Stimulated activated naive B cell treated with anti-CD40 and anti-IgM and Interleukin-4, amounts not matched to agents 10 μg/mL and 1 μg/mL and 100 μg/mL, for 72 hours (primary cell): ENCODE data around the gene SRPK1.
A peak's percentile ranks its signal among the peaks of the same experiment; 100 is the strongest.

Experiments
- ATAC-seq, 2 donors: fragments of 150-1000 bp; cut with Tn5 transposase; replicated peaks; 2 replicates each; pipeline ENCODE4 v1.10.0; 2021; ENCODE audit warnings: moderate library complexity in 1 of 2
- DNase-seq: peaks from one replicate; pipeline ENCODE4 v3.0.0; 2021
- H3K27ac Mint-ChIP-seq: one replicate; pipeline ENCODE4 v1.8.0; 2022; ENCODE audit warnings: mild to moderate bottlenecking, mixed read lengths
- H3K27me3 Mint-ChIP-seq, 2 donors: one replicate each; pipeline ENCODE4 v1.8.0; 2022; ENCODE audit warnings: mixed read lengths in 2 of 2
- H3K36me3 Mint-ChIP-seq, 2 donors: one replicate each; pipeline ENCODE4 v1.8.0; 2022; ENCODE audit warnings: mixed read lengths in 2 of 2, mild to moderate bottlenecking in 1 of 2
- H3K4me1 Mint-ChIP-seq, 2 donors: one replicate each; pipeline ENCODE4 v1.8.0; 2022; ENCODE audit warnings: mixed read lengths in 2 of 2, mild to moderate bottlenecking in 1 of 2
- H3K4me3 Mint-ChIP-seq, 2 donors: one replicate each; pipeline ENCODE4 v1.8.0; 2022; ENCODE audit warnings: mild to moderate bottlenecking in 2 of 2, mixed read lengths in 2 of 2, moderate library complexity in 1 of 2
- H3K9me3 Mint-ChIP-seq, 2 donors: one replicate each; pipeline ENCODE4 v1.8.0; 2022; ENCODE audit warnings: mixed read lengths in 2 of 2, mild to moderate bottlenecking in 1 of 2

SRPK1 gene

GRCh38 chr6:35903679-35904078 is 17.2 kb downstream of the SRPK1 start:
- DNase-seq (no peak), ATAC-seq (no peak)
- peaks cover 13% of the 10 kb centered on the region in 2 donors for H3K4me1 Mint-ChIP-seq
- H3K27me3 Mint-ChIP-seq, result no peaks in the 10 kb centered on the region
- peaks cover 29 to 42% of the 10 kb centered on the region in 2 donors for H3K36me3 Mint-ChIP-seq
- no peak overlapping the region for H3K4me3 Mint-ChIP-seq
- no peak overlapping the region for H3K27ac Mint-ChIP-seq
- peaks cover 7 to 14% of the 10 kb centered on the region in 2 donors for H3K9me3 Mint-ChIP-seq

DNA sequence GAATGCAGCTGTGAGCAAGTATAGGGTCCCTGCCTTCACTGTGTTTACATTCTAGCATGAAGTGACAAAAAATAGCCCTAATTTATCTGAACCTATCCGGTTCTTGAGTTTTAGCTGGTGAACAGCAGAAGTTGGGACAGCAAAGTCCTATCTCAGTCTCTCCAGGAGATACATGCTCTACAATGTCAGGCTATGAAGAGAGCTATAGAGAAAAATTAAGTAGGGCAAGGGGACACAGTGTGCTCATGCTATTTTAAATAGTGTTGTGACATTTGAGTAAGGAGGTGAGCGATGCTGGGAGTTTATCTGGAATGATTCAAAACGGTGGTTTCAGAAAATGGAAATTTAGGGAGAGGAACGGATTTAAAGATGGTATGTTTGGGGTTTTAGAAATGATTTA is 20.4 kb downstream of the SRPK1 start:
- no peak overlapping the region for H3K4me3 Mint-ChIP-seq
- H3K27me3 Mint-ChIP-seq, result no peaks in the 10 kb centered on the region
- H3K27ac Mint-ChIP-seq, result no peak overlapping the region
- ATAC-seq, result no peak
- no peak for DNase-seq
- H3K4me1 Mint-ChIP-seq, result peaks cover 9% of the 10 kb centered on the region in 2 donors
- H3K9me3 Mint-ChIP-seq, result peaks cover 4% of the 10 kb centered on the region in 2 donors
- peaks cover 28 to 41% of the 10 kb centered on the region in 2 donors for H3K36me3 Mint-ChIP-seq

DNA sequence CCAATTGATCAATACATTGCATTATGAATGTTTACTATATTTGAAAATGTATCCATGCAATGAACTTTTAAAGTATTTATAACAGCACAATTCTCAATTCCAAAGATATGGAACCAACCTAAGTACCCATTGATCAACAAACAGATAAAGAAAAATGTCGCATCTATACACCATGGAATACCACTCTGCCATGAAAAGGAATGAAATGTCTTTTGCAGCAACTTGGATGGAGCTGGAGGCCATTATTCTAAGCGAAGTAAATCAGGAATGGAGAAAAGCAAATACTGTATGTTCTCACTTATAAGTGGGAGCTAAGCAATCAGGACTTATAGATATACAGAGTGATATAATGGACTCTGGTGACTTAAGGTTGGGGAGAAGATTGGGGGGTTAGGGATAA is 22.9 kb downstream of the SRPK1 start:
- H3K4me3 Mint-ChIP-seq, result no peak overlapping the region
- ATAC-seq (no peak), DNase-seq (no peak)
- H3K27me3 Mint-ChIP-seq, result no peaks in the 10 kb centered on the region
- H3K27ac Mint-ChIP-seq, result no peak overlapping the region
- peaks cover 4% of the 10 kb centered on the region in 2 donors for H3K9me3 Mint-ChIP-seq
- H3K4me1 Mint-ChIP-seq, result peaks cover 20 to 29% of the 10 kb centered on the region in 2 donors
- H3K36me3 Mint-ChIP-seq, result peaks cover 27 to 48% of the 10 kb centered on the region in 2 donors

GRCh38 chr6:35897486-35897885 is 23.4 kb downstream of the SRPK1 start:
- Mint-ChIP-seq H3K27me3 (no peaks in the 10 kb centered on the region), H3K9me3 (peaks cover 4% of the 10 kb centered on the region in 2 donors), H3K36me3 (peaks cover 27 to 53% of the 10 kb centered on the region in 2 donors), H3K4me3 (no peak overlapping the region), H3K4me1 (peaks cover 20 to 31% of the 10 kb centered on the region in 2 donors), H3K27ac (no peak overlapping the region)
- DNase-seq (no peak), ATAC-seq (no peak)

DNA sequence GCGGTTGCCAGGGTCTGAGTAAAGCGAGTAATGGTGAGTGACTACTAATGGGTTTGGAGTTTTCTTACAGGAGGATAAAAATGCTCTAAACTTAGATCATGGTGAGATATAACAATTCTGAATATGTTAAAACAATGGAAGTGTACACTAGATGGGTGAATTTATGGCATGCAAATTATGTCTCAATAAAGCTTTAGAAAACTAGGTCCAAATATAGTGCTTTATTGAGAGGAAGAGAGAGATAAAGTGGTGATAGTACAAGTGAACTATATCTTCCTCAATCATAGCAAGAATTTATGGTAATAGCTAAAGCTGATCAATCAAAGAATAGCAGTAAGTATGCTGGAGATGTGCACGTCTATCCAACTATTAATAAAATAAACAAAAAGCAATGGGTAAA is 23.9 kb downstream of the SRPK1 start:
- H3K4me1 Mint-ChIP-seq, result peaks cover 20 to 31% of the 10 kb centered on the region in 2 donors
- DNase-seq (no peak), ATAC-seq (no peak)
- H3K36me3 Mint-ChIP-seq, result peaks cover 27 to 55% of the 10 kb centered on the region in 2 donors
- no peak overlapping the region for H3K27ac Mint-ChIP-seq
- H3K27me3 Mint-ChIP-seq, result no peaks in the 10 kb centered on the region
- H3K4me3 Mint-ChIP-seq, result no peak overlapping the region
- H3K9me3 Mint-ChIP-seq, result peaks cover 4% of the 10 kb centered on the region in 2 donors

GRCh38 chr6:35896228-35896627 is 24.7 kb downstream of the SRPK1 start:
- H3K9me3 Mint-ChIP-seq, result peaks cover 4% of the 10 kb centered on the region in 2 donors
- ATAC-seq (no peak), DNase-seq (no peak)
- H3K36me3 Mint-ChIP-seq, result peaks cover 27 to 54% of the 10 kb centered on the region in 2 donors
- H3K4me1 Mint-ChIP-seq, result peaks cover 20 to 31% of the 10 kb centered on the region in 2 donors
- H3K27ac Mint-ChIP-seq, result no peak overlapping the region
- H3K4me3 Mint-ChIP-seq, result no peak overlapping the region
- no peaks in the 10 kb centered on the region for H3K27me3 Mint-ChIP-seq

GRCh38 chr6:35895560-35895959 is 25.3 kb downstream of the SRPK1 start:
- Mint-ChIP-seq H3K4me3 (no peak overlapping the region), H3K4me1 (peaks cover 20 to 31% of the 10 kb centered on the region in 2 donors), H3K27ac (no peak overlapping the region), H3K27me3 (no peaks in the 10 kb centered on the region), H3K36me3 (peaks cover 28 to 51% of the 10 kb centered on the region in 2 donors), H3K9me3 (peaks cover 4% of the 10 kb centered on the region in 2 donors)
- DNase-seq (no peak), ATAC-seq (no peak)

- Mint-ChIP-seq H3K36me3 (peaks cover 28 to 46% of the 10 kb centered on the region in 2 donors), H3K4me1 (peaks cover 19 to 31% of the 10 kb centered on the region in 2 donors), H3K4me3 (no peak overlapping the region), H3K9me3 (peaks cover 4% of the 10 kb centered on the region in 2 donors), H3K27me3 (no peaks in the 10 kb centered on the region), H3K27ac (no peak overlapping the region)
- ATAC-seq (no peak), DNase-seq (no peak)
These were observed 26.1 kb downstream of the SRPK1 start for GRCh38 chr6:35894776-35895175.

DNA sequence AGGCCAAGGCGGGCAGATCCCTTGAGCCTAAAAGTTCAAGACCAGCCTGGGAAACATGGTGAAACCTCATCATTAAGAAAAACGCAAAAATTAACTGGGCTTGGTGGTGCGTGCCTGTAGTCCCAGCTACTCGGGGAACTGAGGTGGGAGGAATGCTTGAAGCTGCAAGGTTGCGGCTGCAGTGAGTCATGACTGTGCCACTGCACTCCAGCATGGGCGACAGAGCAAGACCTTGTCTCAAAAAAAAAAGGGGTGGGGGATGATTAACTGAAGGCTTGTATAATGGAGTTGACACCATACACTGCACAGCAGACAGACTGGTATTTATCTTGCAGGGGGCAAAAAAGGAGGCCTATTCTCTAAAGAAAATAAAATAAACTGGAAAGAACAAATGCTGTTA is 27.7 kb downstream of the SRPK1 start:
- Mint-ChIP-seq H3K36me3 (peaks cover 16 to 35% of the 10 kb centered on the region in 2 donors), H3K9me3 (no peaks in the 10 kb centered on the region), H3K4me1 (peaks cover 17 to 31% of the 10 kb centered on the region in 2 donors), H3K27ac (no peak overlapping the region), H3K27me3 (no peaks in the 10 kb centered on the region), H3K4me3 (no peak overlapping the region)
- DNase-seq, result no peak
- peak; percentile 67 to 77 for ATAC-seq

- no peak for ATAC-seq
- Mint-ChIP-seq H3K9me3 (no peaks in the 10 kb centered on the region), H3K27me3 (no peaks in the 10 kb centered on the region), H3K4me1 (peaks cover 17 to 31% of the 10 kb centered on the region in 2 donors), H3K4me3 (no peak overlapping the region), H3K27ac (no peak overlapping the region), H3K36me3 (peaks cover 16 to 36% of the 10 kb centered on the region in 2 donors)
- DNase-seq, result no peak
These were observed 28.4 kb downstream of the SRPK1 start for GRCh38 chr6:35892482-35892881.

DNA sequence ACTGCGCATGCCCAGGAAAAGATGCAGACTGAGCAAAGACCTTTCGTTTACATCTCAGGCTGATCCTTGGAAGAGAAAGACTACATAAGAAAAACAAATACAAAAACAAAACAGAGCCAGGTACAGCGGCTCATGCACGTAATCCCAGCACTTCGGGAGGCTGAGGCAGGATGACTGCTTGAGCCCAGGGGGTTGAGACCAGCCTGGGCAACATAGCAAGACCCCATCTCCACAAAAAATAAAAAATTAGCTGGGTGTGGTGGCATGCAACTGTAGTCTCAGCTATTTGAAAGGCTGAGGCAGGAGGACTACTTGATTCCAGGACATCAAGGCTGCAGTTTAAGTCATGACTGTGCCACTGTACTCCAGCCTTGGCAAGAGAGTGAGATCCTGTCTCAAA is 41.7 kb downstream of the SRPK1 start:
- Mint-ChIP-seq H3K27me3 (no peaks in the 10 kb centered on the region), H3K4me3 (no peak overlapping the region), H3K9me3 (peaks cover 11 to 14% of the 10 kb centered on the region in 2 donors), H3K27ac (no peak overlapping the region), H3K36me3 (peaks cover 50 to 68% of the 10 kb centered on the region in 2 donors), H3K4me1 (no peaks in the 10 kb centered on the region)
- ATAC-seq (no peak), DNase-seq (no peak)

DNA sequence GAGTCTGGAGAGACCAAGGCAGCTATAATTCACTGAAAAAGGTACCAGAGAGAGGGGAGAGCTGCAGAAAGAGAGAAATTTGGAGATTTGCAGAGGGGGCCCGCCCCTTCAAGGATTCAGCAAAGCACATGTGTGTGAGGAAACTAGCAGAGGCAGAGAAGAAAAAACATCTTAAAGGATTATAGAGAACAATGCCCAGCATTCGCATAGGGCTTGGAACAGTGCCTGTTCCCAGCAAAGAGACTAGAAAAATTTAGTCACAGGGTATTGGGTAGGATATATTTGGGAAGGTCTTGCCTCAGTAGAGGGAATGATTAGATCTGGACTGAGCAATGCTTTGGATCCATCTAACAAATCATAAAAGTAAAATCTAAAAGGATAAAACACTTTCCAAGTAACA is 44.0 kb downstream of the SRPK1 start:
- no peak overlapping the region for H3K4me3 Mint-ChIP-seq
- H3K27ac Mint-ChIP-seq, result no peak overlapping the region
- ATAC-seq (no peak), DNase-seq (no peak)
- peaks cover 45 to 57% of the 10 kb centered on the region in 2 donors for H3K36me3 Mint-ChIP-seq
- H3K27me3 Mint-ChIP-seq, result no peaks in the 10 kb centered on the region
- H3K9me3 Mint-ChIP-seq, result peaks cover 10 to 12% of the 10 kb centered on the region in 2 donors
- no peaks in the 10 kb centered on the region for H3K4me1 Mint-ChIP-seq

GRCh38 chr6:35874730-35875129 is 46.2 kb downstream of the SRPK1 start:
- DNase-seq, result no peak
- H3K4me1 Mint-ChIP-seq, result no peaks in the 10 kb centered on the region
- H3K27ac Mint-ChIP-seq, result no peak overlapping the region
- no peak overlapping the region for H3K4me3 Mint-ChIP-seq
- H3K27me3 Mint-ChIP-seq, result no peaks in the 10 kb centered on the region
- peaks cover 0 to under 1% of the 10 kb centered on the region in 2 donors for H3K9me3 Mint-ChIP-seq
- ATAC-seq, result no peak
- peaks cover 31 to 43% of the 10 kb centered on the region in 2 donors for H3K36me3 Mint-ChIP-seq

- Mint-ChIP-seq H3K27ac (no peak overlapping the region), H3K36me3 (peaks cover 45 to 68% of the 10 kb centered on the region in 2 donors), H3K9me3 (peaks cover 0 to 2% of the 10 kb centered on the region in 2 donors), H3K27me3 (no peaks in the 10 kb centered on the region), H3K4me3 (no peak overlapping the region), H3K4me1 (no peaks in the 10 kb centered on the region)
- ATAC-seq, result no peak
- no peak for DNase-seq
These were observed 61.5 kb downstream of the SRPK1 start for GRCh38 chr6:35859367-35859766.

- Mint-ChIP-seq H3K4me1 (no peaks in the 10 kb centered on the region), H3K9me3 (no peaks in the 10 kb centered on the region), H3K4me3 (no peak overlapping the region), H3K27ac (no peak overlapping the region), H3K27me3 (no peaks in the 10 kb centered on the region), H3K36me3 (peaks cover 49 to 72% of the 10 kb centered on the region in 2 donors)
- ATAC-seq (no peak), DNase-seq (no peak)
These were observed 63.0 kb downstream of the SRPK1 start for GRCh38 chr6:35857853-35858252.

DNA sequence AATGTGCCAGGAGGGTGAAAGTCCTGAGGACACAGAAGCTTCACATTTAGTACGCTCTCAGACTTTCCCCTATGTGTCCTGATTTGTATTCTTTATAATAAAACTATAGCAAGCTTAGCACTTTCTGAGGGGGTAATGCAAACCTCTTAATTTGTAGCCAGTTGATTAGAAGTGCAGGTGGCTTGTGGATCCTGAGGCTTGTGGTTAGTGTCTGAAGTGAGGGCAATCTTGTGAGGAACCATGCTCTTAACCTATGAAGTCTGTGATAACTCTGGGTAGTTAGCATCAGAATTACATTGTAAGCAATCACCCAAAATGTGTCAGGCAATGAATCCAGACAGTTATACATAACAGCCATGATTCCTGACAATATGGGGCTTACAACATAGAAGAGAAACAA is 64.6 kb downstream of the SRPK1 start:
- Mint-ChIP-seq H3K27ac (no peak overlapping the region), H3K4me1 (no peaks in the 10 kb centered on the region), H3K4me3 (no peak overlapping the region), H3K27me3 (no peaks in the 10 kb centered on the region), H3K36me3 (peaks cover 48 to 71% of the 10 kb centered on the region in 2 donors), H3K9me3 (no peaks in the 10 kb centered on the region)
- DNase-seq (no peak), ATAC-seq (no peak)
